Measurements from ENCODE around the gene PLEKHA7. TPM values are rescaled to one million over a fixed set of nuclear protein-coding genes. Genes with fewer than 3 reads are reported as not detected.
"Not testable (repeated sequence)": the region's sequence is repeated elsewhere in the genome, so short reads cannot be mapped to it uniquely, and the experiment has no call there.

The PLEKHA7 gene
- total RNA-seq, 3 donors from 2014 or later: 9.8 to 54.6 (median 36.7) TPM

DNA sequence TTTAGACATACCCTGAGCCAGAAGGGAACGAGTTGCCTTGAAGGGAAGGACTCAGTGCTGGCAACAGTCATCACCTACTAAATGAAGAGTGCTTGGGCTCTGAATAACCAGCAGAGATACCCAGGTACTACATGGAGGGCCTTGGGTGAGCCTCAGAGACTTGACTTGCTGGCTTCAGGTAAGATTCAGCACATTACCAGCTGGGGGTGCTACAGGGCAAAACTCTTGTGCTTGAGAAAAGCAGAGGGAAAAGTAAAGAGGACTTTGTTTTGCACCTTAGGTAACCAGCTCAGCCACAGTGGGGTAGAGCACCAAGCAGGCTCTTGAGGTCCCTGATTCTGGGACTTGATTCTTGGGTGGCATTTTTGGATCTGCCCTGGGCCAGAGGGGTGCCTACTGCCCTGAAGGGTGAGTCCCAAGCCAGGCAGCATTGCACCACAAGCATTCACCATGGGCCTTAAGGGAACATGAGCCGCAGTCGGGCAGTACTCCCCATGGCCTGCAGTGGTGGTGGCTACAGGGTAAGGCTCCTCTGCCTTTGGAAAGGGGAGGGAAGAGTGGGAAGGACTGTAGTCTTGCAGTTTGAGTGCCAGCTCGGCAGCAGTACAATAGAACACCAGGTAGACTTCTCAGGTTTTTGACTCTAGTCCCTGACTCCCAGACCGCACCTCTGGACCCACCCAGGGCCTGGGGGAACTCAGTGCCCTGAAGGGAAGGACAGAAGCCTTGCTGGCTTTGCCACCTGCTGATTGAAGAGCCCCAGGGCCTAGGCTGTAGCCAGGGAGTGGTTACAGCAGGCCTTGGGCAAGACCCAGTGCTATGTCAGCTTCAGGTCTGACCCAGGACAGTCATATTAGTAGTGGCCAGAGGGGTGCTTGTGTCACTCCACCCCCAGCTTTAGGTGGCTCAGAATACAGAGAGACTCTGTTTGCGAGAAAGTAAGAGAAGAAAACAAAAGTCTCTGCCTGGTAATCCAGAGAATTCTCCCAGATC is 22.7 kb upstream of the PLEKHA7 start:
- no peaks in the 10 kb centered on the region for H3K36me3 ChIP-seq
- H3K9me3 ChIP-seq: no peaks in the 10 kb centered on the region
- no peak overlapping the region for H3K27ac ChIP-seq
- intact Hi-C loops (cut with DNase I; ENCODE audit: low total_unique reads): loop anchor here (5.0 kb wide), 1 partner anchor 1840 kb away; no protein-coding TSS in a partner anchor
- no peak overlapping the region for H3K4me3 ChIP-seq
- no peak for TF ChIP-seq POLR2AphosphoS5 (IDR thresholded peaks at IDR 0.05)
- no peak for TF ChIP-seq POLR2A (IDR thresholded peaks at IDR 0.05)
- TF ChIP-seq, protein P1, sequence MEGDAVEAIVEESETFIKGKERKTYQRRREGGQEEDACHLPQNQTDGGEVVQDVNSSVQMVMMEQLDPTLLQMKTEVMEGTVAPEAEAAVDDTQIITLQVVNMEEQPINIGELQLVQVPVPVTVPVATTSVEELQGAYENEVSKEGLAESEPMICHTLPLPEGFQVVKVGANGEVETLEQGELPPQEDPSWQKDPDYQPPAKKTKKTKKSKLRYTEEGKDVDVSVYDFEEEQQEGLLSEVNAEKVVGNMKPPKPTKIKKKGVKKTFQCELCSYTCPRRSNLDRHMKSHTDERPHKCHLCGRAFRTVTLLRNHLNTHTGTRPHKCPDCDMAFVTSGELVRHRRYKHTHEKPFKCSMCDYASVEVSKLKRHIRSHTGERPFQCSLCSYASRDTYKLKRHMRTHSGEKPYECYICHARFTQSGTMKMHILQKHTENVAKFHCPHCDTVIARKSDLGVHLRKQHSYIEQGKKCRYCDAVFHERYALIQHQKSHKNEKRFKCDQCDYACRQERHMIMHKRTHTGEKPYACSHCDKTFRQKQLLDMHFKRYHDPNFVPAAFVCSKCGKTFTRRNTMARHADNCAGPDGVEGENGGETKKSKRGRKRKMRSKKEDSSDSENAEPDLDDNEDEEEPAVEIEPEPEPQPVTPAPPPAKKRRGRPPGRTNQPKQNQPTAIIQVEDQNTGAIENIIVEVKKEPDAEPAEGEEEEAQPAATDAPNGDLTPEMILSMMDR (IDR thresholded peaks at IDR 0.05): no peak
- no peaks in the 10 kb centered on the region for H3K27me3 ChIP-seq
- no peak for DNase-seq (ENCODE audit: low spot score in 2 of 2)
- no peaks in the 10 kb centered on the region for H3K4me1 ChIP-seq

DNA sequence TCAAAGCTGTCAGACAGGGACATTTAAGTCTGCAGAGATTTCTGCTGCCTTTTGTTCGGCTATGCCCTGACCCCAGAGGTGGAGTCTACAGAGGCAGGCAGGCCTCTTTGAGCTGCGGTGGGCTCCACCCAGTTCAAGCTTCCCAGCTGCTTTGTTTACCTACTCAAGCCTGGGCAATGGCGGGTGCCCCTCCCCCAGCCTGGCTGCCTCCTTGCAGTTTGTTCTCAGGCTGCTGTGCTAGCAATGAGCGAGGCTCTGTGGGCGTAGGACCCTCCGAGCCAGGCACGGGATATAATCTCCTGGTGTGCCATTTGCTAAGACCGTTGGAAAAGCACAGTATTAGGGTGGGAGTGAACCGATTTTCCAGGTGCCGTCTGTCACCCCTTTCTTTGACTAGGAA is 19.8 kb upstream of the PLEKHA7 start:
- H3K27me3 ChIP-seq; intact Hi-C loops (cut with DNase I; ENCODE audit: low total_unique reads); H3K9me3 ChIP-seq; H3K36me3 ChIP-seq; H3K27ac ChIP-seq; H3K4me3 ChIP-seq; H3K4me1 ChIP-seq; DNase-seq (ENCODE audit: low spot score in 2 of 2): not testable (repeated sequence)

DNA sequence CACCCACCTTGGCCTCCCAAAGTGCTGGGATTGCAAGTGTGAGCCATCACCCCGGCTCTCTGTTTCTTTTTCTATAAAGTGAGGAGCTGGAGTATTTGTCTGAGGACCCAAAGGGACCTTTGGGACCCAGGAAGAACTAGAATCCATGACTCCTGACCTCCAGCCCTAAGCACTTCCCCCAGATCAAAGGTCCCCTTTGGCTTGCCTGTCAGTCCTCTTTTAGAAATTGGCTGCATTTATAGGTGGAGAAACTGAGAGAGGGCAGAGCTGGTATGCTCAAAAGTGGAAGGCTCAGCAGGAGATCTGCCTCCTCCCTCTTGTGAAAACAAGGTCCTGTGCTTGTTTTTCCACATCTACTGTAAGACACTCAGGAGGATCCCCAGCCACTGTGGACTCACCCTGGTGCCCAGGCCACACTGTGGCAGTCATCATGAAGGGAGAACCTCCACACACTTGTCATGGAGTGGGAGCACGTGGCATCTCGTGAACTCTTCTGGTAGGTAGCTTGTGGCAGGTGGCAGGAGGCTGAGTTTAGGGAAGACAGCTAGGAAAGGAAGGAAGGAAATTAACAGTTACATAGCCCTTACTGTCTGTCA is 12.4 kb upstream of the PLEKHA7 start:
- no peaks in the 10 kb centered on the region for H3K36me3 ChIP-seq
- intact Hi-C loops (cut with DNase I; ENCODE audit: low total_unique reads): no loop called here
- H3K9me3 ChIP-seq: no peaks in the 10 kb centered on the region
- H3K4me1 ChIP-seq: no peaks in the 10 kb centered on the region
- TF ChIP-seq, protein P1 (IDR thresholded peaks at IDR 0.05): no peak
- TF ChIP-seq POLR2A (IDR thresholded peaks at IDR 0.05): no peak
- no peak for TF ChIP-seq POLR2AphosphoS5 (IDR thresholded peaks at IDR 0.05)
- H3K27me3 ChIP-seq: no peaks in the 10 kb centered on the region
- no peak for DNase-seq (ENCODE audit: low spot score in 2 of 2)
- H3K27ac ChIP-seq: no peak overlapping the region
- no peak overlapping the region for H3K4me3 ChIP-seq

DNA sequence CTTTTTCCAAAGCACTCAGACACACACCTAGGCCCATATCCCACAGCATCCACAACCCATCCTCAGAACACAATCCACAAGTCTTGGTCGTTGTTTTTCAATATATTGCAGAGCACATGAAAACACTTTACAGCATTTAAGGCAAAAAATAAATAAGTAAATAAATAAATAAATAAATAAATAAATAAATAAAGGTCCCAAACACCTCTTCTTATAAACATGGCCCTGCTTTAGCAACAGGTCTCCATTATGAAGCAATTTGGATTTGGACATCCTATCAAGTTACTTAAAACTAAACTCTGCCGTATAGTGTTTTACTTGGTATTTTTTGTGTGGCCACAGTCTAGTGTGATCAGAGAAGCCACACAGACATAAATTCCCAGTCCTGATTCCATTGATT is 10.7 kb upstream of the PLEKHA7 start:
- H3K4me3 ChIP-seq: no peak overlapping the region
- H3K27ac ChIP-seq: no peak overlapping the region
- H3K36me3 ChIP-seq: no peaks in the 10 kb centered on the region
- no peak for DNase-seq (ENCODE audit: low spot score in 2 of 2)
- no peak for TF ChIP-seq POLR2AphosphoS5 (IDR thresholded peaks at IDR 0.05)
- TF ChIP-seq, protein P1 (IDR thresholded peaks at IDR 0.05): no peak
- TF ChIP-seq POLR2A (IDR thresholded peaks at IDR 0.05): no peak
- no peaks in the 10 kb centered on the region for H3K9me3 ChIP-seq
- intact Hi-C loops (cut with DNase I; ENCODE audit: low total_unique reads): no loop called here
- H3K27me3 ChIP-seq: no peaks in the 10 kb centered on the region
- H3K4me1 ChIP-seq: no peaks in the 10 kb centered on the region

DNA sequence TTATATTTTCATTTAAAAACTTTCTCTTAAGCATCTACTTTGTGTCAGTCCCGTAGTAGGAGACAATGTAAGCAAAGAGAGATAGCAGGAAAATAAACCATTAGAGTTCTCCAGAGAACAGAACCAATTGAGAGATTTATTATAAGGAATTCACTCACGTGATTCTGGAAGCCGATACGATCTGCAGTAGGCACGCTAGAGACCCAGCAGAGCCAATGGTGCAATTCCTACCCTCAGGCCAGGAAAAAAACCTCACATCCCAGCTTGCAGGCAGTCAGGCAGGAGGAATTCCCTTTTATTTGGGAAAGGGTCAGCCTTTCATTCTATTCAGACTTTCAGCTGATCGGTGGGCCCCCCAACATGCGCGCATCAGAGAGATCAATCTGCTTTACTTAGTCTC is 7.3 kb upstream of the PLEKHA7 start:
- H3K27me3 ChIP-seq: no peaks in the 10 kb centered on the region
- no peak for DNase-seq (ENCODE audit: low spot score in 2 of 2)
- H3K4me1 ChIP-seq: no peaks in the 10 kb centered on the region
- H3K36me3 ChIP-seq: no peaks in the 10 kb centered on the region
- intact Hi-C loops (cut with DNase I; ENCODE audit: low total_unique reads): no loop called here
- no peak for TF ChIP-seq POLR2A (IDR thresholded peaks at IDR 0.05)
- TF ChIP-seq, protein P1 (IDR thresholded peaks at IDR 0.05): no peak
- TF ChIP-seq POLR2AphosphoS5 (IDR thresholded peaks at IDR 0.05): no peak
- H3K9me3 ChIP-seq: no peaks in the 10 kb centered on the region
- H3K27ac ChIP-seq: no peak overlapping the region
- H3K4me3 ChIP-seq: no peak overlapping the region

All from breast epithelium (tissue), 4 donors.